GM21526 (cell line): Measurements from ENCODE around the gene CEND1.

ENCODE experiments used
- ATAC-seq: cut with Tn5 transposase; IDR thresholded peaks from one replicate; pipeline ENCODE4 v1.9.1; 2021; ENCODE audit warnings: moderate library complexity; ENCODE audit not compliant: unreplicated experiment, low FRiP score

The CEND1 gene

GRCh38 chr11:779955-780532 is 9.8 kb downstream of the CEND1 start:
- ATAC-seq = no peak

DNA sequence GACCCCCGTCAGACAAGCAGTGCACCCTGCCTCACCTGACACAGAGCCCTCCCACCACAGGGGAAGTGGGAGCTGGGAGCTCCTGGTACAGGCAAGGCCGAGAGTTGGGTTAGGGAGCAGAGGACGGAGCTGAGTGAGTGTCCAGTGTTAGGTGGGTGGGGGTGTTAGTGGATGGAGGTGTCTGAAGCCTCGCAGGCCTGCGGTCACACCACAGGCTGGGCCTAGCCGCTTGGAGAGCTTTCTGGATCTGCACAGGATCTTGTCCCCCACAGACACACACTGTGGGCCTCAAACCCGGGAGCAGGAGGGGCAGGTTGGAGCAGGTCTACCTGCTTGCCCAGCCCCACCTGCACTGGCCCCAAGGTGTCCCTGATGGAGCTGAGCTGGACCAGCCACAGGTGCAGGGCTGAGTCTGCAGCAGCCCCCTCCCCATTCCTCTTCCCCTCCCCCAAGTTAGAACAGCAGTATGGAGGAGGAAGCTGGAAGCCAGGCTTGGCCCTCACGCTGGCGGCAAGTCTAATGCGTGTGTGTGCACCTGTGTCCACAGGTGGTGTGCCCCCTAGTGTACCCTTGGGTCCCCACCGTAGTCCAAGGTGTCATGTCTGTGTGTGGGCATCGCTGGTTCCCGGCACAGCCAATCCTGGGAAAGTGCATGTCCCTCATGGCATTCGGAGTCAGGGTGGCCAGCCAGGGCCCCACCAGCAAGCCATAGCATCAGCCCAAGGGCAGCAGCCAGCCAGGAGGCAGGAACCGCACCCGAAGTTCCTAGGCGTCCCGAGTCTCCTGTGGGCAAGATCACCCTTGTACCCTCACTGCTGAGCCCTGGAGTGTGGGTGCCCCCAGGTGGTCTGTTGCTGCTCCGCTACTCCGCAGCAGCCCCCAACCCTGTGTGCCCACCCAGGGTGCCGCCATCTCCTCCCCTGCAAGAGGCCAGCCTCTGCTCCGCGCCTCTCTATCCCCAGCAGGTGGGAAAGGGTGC is 10.6 kb downstream of the CEND1 start:
- no peak for ATAC-seq

DNA sequence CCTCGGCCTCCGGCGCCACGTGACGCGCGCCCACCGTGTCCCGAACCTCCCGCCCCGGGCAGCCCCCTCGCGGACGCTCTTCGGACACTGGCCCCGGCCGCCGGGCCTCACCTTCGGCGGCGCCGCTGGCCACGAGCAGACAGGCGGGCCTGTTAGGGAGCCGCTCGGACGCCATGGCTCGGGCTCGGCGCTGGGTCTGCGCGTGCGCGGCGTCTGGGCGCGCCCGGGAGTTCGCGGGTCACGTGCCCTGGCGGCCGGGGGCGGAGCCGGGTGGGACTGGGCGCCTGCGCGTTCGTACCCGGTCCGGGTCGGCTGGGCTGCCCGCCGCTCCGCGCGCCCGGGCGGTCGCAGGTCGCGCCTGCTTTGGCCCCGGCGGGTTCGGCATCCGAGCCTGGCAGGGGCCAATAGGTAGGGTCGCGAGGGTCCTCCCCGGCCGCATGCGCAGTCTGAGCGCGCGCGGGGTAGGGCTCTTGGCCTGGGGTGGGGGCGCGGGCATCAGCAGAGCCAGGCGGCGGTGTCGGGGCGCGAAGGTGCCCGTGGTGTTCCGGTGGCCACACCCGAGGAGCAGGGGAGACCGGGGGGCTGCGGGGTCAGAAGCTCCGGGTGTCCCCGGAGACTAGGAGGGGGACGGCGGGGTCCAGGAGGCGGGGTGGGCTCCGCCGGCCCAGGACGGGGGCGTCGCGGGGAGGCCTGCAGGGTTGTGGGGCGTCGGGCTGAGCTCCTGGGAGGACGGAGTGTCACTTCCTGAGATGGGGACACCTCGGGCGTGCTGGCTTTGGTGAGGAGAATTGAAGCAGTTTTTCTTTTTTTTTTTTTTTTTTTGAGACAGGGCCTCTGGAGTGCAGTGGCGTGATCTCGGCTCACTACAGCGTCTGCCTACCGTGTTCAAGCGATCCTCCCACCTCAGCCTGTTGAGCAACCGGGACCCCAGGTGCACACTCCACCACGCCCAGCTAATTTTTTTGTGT is 12.3 kb downstream of the CEND1 start, which contains the start of gene GATD1:
Gene GATD1, minus strand, starts transcription at position 200 of the 968 bp plus-strand sequence. Its CDS starts 25 bp downstream, at position 175.
- ATAC-seq = peak; percentile 56

DNA sequence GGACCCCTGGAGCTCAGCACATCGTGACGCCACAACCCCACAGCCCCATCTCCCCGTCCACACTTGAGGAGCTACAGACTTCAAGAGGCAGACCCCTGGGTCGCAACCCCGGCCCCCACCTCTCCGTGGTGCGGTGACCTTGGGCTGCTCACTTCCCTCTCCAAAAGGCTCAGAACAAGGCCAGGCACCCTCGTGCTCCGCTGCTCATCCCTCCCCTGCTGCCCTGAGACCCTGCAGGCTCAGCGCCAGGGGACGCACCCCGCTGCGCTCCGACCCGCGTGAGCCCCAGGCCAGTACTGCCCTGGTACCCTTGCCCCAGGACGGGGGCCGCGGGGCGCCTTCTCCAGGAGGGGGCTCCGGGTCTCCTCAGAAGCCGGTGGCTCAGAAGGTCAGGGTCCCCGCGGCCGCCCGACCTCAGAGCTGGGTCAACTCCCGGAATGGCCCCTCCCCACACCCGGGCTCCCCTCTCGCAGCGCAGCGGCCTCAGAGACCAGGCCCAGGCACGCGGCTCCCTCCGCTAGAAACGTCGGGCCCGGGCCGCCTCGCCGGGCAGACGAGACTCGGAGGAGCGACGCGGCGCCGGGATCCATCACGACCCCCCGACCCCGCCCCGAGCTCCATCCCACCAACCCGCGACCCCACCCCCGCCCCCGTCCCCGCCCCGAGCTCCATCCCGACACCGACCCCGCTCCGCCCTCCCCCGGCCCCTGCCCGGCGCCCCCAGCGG is 13.2 kb downstream of the CEND1 start:
- peak; percentile 18 for ATAC-seq

- ATAC-seq = no peak
Observed at GRCh38 chr11:776263-776560, 13.7 kb downstream of the CEND1 start.

DNA sequence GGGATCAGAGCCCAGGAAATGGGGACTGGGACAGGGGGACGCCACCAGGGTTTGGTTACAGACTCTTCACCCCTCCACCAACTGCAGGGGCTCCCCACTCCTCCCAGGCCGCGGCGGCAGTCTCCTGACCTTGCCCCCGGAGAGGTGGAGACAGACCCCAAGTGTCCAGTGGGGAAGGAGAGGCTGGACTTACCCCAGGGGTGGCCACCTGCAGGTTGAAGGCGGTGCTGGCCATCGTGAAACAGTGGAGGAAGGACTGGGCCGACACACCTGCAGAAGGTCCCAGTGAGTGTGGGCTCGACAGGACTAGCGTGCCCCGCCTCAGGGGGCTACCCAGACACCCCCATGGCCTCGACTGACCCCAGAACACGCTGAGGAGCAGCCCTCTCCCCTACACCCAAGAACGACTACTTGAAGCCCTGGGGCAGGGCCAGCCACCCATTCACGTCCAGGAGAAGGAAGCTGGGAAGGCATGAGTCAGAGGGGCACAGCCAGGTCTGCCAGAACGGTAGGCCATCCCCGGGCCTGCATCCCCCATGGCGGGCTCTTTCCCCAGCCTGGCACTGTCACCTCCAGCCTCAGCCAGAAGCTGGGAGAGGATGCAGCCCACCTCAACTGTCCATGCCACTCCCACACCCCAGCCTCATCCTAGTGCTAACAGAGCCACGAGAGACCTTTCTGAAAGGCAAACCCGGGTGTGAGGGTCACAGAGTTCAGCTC is 14.9 kb downstream of the CEND1 start:
- ATAC-seq = no peak

DNA sequence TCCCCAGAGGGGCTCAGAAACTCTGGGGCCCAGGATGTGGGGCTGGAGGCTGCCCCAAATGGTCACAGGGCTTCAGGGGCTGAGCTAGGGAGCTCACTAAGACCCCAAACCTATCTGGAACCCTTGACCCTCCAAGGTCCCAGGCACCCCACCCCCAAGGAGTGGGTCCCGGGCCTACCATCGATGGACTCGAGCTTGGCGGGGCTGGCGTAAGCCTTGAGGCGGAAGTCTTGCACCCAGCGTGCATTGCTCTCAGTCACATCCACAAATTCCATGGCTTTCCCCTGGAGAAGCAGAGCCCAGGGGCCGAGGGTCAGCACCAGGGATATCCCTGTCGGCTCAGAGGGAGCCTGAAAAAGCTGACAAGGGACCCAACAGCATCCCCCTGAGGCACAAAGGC is 16.1 kb downstream of the CEND1 start:
- ATAC-seq = no peak

DNA sequence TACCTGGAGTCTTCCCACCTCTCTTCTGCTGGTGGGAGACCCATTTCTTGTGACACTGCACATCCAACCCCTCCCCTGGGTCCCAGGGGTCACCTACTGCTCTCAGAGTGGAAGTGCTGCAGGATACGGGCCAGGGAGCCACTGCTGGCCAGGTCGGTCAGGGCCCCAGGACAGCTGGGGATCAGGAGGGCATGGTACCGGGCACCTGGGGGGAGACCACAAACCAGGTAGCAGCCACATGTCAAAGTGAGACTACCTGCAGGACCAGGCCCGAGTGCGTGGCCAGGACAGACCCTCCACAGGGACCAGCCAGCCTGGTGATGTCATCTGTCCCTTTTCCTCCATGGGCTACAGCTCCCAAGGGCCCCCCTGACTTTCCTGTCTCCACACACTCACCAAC is 16.5 kb downstream of the CEND1 start:
- ATAC-seq = no peak

DNA sequence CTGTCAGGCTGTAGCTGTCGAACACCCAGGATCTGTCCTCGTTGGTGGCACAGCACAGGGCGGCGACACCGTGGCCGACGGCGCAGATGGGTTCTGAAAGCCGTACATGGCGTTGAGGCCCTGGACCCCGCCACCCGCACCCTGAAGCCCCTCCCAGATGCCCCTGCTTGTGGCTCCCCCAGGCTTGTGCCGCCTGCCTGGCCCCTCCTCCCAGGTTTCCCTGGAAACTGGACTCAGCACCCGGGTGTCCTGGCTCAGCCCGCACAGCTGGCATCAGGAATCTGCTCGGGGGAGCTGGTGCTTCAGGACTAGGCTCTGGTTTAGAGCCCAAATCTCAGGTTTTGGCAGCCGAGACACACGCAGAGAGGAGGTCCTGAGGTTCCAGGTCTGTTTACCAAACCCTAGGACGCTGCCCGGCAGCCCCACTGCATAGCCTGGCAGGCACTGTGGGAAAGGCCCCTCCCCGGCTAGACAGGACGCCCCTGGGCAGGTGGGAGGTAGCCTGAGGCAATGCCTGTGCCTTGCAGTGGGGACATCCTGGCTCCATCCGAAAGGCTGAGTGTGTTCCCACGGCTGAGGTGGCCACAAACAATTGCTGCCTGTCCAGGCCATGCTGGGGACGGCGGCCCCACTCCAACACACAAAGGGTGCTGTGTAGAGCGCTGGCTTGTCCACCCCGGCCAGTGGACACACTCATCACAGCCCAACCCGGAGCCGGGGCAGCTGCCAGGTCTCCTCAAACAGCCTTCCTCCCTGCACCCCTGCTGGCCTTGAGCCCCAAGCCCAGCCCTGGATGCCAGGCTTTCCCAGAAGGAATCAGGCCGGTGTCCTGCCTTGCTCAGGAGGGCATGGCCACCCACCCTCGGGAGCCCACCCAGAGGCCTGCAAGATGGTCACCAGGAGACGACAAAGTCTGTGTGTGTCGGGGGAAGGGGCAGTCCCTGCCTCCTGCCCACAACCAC is 17.2 kb downstream of the CEND1 start:
- no peak for ATAC-seq

DNA sequence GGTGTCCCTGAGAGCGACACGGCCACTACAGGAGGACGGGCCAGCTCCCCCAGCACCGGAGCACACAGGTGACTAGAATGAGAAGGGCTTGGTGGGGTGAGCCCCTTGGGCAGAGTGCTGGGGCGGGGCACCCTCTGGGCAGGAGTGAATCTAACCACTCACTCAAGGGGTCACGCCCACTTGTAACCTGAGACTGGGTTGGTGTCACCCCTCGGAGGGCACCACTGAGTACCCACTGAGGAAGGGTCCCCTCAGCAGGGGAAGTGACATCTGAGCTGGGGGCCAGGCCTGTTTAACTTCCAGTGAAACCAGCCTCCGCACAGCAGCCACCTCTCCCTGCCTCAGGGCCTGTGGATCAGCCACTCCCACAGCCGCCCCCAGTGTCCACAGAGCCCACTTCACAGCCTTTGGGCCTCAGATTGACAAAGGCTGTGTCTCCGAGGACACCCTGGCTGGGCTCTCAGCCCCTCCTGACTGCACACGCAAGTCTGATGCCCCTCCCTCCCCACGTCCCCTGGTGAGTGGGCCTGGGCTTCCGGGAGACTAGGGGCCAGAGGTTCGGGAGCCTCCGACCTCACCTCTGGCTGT is 18.2 kb downstream of the CEND1 start:
- ATAC-seq = no peak

DNA sequence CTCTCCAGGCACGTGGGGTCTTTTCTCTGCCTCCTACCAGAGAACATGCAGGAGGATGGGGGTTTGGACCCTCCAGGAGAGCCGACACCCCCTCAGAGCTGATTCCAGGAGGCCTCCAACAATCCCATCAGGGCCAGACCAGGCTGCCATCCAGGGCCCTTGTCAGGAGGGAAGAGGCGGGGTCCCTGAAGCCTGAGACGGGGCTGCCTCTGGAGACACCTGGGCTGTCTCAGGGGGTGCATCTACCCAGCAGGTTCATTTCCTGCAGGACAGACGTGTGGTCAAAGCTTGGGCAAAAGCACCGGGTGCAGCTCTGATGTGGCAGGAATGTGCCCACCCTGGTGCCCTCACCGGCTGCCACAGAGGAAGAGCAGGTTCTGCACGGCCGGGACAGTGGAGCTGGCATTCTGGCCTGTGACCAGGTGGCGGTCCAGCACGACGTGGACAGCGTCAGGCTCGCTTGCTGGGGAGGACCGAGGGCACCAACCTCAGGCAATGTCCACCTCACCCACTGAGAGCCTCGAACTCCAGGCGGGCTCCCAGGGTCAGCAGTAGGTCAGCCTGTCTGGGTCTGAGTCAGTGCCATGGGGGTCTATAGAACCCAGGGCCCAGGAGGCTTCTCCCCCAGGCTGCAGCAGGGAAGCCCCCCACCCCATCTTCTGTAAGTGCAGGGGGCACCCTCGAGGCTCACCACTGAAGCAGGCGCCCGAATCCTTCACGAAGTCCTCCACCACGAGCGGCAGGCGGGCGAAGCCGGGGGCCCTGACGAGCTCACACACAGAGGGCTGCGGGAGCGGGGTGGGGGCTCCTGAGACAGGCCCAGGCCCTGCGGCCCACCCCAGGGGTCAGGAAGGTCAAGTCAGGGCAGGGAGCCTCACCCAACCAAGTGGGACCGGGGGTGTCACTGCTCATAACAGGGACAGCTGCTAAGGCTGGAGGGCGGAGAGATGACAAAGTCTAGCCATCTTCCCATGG is 19.0 kb downstream of the CEND1 start:
- no peak for ATAC-seq

DNA sequence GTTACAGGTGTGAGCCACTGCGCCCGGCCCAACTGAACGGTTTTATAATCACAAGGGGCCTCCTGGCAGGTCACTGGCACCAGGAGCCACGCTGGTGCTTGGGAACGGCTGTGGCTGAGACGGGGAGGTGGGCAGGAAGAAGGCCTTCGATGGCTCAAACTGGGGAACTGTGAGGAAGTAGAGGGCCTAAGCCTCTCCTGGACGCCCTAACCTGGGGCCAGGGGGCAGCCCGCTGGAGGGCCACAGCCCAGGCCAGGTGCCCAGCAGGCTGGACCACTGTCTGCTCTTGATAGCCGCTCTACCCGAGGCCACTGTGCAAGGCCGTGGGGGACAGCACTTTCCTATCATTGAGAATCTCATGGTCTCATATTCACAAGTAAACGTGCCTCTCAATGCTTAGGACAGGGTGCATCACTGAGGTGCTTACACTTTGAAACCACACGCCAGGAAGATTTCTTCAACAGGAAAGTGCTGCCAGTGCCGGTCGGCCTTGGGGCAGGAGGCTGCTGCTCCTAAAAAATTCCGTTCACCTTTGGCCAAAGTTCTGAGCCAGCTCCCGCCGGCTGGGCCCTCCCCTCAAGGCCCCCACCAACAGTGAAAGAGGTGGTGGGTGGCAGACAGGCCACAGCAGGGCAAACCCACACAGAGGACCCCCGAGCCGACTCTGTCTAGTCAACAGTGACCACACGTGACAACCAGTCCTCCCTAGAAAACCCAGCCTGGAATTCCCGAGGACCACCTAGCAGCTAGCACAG is 19.8 kb downstream of the CEND1 start:
- ATAC-seq = no peak

DNA sequence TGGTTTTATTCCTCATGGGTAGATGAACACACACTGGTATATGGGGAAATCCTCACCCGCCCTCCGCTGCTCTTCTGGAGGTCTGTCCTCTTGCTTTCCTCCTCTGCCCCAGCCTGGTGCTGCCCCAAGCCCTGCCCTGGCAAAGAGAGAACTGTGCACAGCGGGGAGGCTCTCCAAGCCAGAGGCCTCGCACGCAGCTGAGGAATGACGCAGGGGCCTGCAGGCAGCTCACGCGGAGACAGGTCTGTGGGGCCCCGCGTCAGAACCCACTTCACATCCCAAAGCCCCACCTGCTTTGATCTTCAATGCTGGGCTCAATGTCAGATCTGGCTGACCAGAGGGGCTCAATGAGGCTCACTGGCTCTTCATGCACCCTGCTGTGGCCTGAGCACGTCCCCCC is 22.7 kb downstream of the CEND1 start:
- no peak for ATAC-seq

DNA sequence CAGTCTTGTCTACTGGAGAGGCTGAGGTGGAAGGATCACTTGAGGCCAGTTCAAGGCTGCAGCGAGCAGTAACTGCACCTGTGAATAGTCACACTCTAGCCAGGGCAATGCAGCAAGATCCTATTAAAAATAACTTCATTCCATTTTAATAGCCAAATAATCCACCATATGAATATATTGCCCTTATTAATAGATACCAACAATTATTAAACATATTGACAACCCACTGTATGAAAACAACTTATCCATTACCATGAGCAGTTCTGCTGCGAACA is 23.0 kb downstream of the CEND1 start:
- ATAC-seq = no peak

DNA sequence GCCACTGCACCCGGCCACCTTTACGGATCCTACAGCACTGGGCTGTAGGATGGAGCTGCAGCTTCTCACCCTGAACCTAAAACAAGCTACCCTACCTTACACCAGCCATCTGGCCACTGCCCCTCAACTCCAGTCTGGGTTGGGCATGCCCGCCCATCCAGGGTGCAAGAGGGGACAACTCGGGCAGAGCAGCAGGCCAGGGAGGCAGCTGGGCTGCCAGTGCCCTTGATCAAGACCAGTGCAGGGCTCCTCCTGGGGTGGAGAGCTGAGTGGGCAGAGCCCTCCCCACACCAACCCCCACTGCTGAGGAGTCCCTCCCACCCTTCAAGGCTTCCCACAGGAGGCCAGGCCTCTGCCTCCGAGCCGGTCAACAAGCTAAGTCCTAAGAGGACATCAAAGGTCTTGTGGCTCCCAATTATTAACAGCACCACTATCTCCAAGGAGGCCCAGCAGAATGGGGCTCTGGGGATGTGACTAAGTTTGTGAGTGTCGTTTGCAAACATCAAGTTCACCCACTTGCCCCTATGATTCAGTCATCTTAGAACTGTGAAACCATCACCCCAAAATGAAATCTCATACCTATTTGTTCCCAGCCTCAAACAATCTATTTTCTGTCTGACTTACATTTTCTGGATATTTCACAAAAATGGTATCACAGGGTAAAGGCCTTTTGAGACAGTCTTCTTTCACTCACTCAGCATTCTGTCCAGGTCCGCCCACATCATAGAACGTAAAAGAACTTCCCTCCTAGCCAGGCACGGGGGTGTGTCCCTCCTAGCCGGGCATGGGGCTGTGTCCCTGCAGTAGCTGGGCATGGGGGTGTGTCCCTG is 23.6 kb downstream of the CEND1 start:
- no peak for ATAC-seq

- no peak for ATAC-seq
Observed at GRCh38 chr11:765802-766091, 24.1 kb downstream of the CEND1 start.
